Cardiac fibroblast (primary cell): ENCODE measurements around the gene ABCC9.

Experiments used
- DNase-seq, 2 donors: peaks; one replicate each; pipeline versions ENCODE4 v3.0.0 to v3.0.0-alpha.2; 2010; ENCODE audit warnings: low read depth in 2 of 2
- H3K4me3 ChIP-seq, 2 donors: replicated peaks in 1 of 2; 1 replicate in 1 of 2; 2 replicates in 1 of 2; pipeline ENCODE4 v1.5.1; 2011; ENCODE audit warnings: low read depth in 2 of 2, low read length in 2 of 2, mild to moderate bottlenecking in 2 of 2, moderate library complexity in 1 of 2
- CTCF ChIP-seq: IDR thresholded peaks from one replicate; pipeline ENCODE4 v1.5.1; 2011; ENCODE audit warnings: low read depth, mild to moderate bottlenecking, low read length, inconsistent platforms

ABCC9 gene

GRCh38 chr12:21865846-21866245 is 75.4 kb downstream of the ABCC9 start:
- no peak overlapping the region for H3K4me3 ChIP-seq
- DNase-seq: no peak
- no peak for TF ChIP-seq CTCF

DNA sequence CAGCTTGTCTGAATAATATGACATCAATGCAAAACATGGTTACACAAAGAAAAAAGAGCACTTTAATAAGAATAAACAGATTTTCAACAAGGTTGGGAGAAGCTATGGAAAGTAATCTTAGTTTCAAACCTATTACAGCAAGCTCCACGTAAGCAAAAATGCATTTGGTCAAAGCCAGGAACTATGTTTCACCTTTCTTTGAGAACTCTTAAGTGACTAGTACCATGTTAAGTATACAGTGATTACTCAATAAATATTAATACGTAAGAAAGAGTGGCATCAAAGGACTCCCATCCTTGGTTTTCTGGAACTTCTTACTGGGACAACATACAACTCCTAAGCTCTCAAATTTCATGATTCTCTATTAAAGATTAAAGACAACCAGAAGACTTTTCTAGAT is 80.7 kb downstream of the ABCC9 start:
- H3K4me3 ChIP-seq: no peak overlapping the region
- TF ChIP-seq CTCF: no peak
- DNase-seq: no peak

GRCh38 chr12:21860128-21860527 is 81.1 kb downstream of the ABCC9 start:
- no peak for TF ChIP-seq CTCF
- no peak for DNase-seq

GRCh38 chr12:21852251-21852650 is 89.0 kb downstream of the ABCC9 start:
- DNase-seq: peak; percentile 12 to 89
- no peak for TF ChIP-seq CTCF
- no peak overlapping the region for H3K4me3 ChIP-seq

More at GRCh38 chr12:21860128-21860527, 81.1 kb downstream of the ABCC9 start:
- no peak overlapping the region for H3K4me3 ChIP-seq

DNA sequence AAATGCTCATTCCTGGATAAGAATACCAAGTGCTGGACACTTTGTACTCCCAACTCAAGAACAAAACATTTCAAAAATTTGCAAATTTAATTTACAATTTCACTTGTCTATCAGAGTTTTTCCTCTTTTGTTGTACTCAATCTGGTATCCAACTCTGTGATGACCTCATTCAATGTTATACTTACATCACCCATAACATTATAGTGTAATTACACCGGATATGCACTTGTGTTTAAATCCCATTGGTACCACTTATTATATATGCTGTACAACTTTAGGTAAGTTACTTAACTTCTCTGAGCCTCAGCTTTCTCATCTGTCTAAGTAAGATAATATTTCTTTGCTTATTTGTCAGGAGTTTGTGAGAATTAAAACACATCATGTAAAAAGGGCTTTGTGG is 90.1 kb downstream of the ABCC9 start:
- peak in 1 of 2 donors; percentile 11 for DNase-seq
- H3K4me3 ChIP-seq: no peak overlapping the region
- no peak for TF ChIP-seq CTCF

DNA sequence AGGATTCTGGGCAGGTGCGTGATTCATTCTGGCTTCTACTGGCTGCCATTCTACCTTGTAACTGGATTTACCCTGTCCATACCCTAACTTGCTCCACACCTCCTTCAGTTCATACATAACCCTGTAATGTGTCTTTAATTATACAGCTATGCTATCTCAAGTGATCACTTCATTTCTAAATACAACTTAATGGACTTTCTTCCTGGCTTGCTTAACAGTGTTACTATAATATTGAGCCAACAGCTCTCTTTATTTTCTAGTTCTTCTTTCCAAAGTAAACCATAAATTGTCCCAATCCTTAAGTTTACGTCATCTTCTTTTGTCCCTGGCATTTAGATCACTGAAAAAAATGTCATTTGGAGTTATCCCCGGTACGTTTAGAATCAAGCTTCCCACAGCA is 90.8 kb downstream of the ABCC9 start:
- DNase-seq: no peak
- no peak overlapping the region for H3K4me3 ChIP-seq
- TF ChIP-seq CTCF: no peak

- DNase-seq: no peak
- no peak overlapping the region for H3K4me3 ChIP-seq
- no peak for TF ChIP-seq CTCF
Measured at GRCh38 chr12:21849878-21850277, 91.3 kb downstream of the ABCC9 start.
